NCI-H446 (cell line): ENCODE data around the gene SLC19A1.

Source experiments
- DNase-seq, 2 experiments: peaks; one replicate each; lab custom pipeline; 2025; lab: John Stamatoyannopoulos, UW

The SLC19A1 gene

DNA sequence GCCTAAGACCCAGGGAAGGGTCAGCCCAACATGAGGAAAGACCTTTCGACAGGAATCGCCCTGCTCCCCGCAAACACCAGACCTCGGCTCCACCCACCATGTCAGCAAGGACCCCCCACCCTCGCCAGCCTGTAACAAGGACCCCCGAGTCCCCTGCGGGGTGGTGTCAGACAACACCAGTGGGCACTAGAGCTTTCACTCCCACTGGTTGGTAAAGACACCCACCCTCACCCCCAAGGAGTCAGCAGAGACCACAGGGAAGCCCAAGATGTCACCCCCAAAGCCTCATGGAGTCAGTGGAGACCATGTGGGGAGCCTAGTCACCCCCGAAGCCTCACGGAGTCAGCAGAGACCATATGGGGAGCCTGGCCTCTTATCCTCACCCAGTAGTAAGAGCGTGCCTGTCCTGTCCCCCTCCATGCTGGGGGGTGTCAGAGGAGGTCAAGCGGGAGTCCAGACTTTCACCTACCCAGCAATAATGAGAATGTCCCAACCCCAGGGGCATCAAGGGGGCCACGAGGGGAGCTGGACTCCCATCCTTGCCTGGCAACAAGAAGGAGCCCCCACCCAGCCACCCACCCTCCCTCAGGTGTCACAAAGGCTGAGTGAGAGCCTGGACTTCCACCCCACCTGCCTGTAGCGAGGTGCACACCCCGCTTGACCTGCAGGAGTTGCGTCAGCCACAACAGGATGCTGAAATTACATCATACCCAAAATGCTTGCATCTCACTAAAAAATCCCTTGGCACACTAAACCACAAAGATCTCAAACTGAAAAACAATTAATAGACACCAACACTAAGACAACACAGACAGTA, 24.8 kb downstream of the SLC19A1 start:
- no peak for DNase-seq

DNA sequence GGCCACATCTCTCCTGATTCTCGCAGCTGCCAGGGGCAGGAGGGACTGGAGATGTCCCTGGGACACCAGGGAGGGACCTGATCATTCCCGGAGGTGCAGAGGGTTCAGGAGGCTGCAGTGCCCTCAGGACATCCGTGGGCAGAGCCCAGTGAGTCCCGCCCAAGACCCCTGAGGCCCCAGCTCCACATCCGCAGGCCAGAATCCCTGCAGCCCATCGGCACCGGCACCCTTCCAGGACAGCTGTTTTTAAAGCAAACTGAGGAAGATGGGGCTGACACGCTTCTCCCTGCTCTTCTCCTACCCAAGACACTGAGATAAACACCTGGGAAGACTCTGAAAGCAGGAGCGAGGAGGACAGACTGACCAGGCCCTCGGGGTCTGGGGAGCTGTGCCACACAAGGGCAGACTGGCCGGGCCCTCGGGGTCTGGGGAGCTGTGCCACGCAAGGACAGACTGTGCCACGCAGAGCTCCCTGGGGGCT, 25.5 kb downstream of the SLC19A1 start:
- DNase-seq, result no peak

DNA sequence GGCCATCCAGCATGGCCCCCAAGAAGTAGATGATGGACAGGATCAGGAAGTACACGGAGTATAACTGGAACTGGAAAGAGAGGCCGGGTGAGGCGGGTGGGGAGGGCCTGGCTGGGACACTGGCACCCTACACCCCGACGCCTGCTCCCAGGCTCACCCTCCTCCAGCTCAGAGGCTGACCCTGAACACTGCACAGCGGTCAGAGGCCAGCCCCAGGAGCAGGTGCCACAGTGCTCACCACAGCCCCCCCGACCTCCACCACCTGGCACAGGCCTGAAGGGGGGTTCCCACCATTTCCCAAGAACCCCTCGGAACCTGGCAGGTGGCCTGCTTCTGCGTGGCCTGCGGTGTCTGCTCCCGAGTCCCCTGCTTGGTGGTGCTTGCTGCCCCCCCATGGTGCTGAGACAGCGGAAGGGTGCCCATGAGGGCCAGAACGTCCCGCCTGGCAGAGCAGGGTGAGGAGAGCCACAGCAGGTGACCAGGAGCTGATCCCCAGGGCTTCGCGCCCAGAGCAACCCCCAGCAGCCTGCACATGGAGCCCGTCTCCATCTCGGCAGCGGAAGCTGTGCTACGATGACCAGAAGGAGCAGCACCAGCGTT, 26.1 kb downstream of the SLC19A1 start:
- no peak for DNase-seq

DNA sequence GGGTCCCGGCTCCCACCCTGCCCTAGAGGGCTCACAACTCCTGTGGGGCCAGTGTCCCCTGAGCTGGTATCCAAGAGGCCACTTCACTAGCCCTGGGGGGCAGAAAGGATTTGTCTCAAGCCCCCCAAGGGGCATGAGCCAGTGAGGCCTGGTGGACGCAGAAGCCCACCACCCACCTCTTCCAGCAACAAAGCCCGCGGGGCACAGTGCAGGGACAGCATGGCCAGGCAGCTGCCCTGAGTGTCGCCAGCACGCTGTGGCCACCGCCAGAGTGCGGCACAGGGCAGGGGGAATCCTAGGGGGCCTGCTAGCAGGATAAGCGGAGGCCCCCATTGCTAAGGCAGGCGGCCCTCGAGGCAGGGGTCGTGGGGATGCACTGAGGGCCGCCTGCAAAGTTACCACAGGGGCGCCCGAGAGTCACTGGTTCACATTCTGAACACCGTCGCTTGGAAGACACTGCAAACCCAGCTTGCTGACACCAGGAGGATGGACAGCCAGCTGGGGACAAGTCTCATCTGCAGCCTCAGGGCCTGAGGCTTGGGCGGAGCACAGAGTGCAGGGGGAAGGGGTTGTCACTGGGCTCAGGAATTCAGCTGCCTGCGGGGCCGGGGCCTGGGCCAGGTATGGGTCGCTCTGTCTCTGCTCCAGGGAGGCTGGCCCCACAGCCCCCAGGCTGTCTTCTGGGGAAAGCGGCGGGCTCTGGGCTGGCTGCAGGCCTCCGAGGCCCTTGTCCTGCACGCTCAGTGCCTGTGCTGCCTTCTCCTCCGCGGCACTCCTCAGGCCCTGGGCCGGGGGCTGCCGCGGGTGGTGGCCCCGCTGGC, 26.8 kb downstream of the SLC19A1 start:
- DNase-seq, result no peak

DNA sequence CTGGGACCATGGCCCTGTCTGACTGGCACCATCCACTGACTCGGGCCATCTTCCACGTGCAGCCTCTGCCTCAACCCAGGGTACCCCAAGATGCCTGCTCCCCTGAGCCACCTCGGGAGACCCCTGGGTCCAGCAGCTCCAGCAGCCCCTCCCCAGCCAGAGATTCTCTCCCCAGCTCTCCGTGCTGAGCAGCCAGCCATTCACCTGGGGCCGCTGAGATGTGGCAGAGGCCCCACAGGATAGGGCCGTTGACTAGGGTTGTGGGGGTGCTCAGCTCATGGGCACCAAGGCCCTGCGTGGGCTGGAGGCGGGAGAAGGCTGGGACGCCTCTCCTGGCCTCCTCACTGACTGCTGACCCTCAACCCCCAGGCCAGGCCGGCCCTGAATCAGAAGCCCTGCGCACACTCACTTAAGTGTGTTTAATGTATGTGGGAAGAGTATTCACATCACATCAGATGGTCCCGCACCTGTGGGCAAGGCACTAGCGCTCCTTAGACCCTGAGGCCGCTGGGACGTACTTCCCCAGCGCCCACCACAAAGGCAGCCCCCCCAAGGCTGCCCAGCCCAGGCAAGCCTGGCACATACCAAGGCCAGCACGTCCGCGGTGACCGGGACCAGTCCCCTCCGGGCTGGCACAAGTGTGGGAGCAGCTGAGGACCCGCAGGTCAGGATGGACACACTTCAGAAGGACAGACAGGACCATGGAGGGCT, 27.8 kb downstream of the SLC19A1 start:
- no peak for DNase-seq

DNA sequence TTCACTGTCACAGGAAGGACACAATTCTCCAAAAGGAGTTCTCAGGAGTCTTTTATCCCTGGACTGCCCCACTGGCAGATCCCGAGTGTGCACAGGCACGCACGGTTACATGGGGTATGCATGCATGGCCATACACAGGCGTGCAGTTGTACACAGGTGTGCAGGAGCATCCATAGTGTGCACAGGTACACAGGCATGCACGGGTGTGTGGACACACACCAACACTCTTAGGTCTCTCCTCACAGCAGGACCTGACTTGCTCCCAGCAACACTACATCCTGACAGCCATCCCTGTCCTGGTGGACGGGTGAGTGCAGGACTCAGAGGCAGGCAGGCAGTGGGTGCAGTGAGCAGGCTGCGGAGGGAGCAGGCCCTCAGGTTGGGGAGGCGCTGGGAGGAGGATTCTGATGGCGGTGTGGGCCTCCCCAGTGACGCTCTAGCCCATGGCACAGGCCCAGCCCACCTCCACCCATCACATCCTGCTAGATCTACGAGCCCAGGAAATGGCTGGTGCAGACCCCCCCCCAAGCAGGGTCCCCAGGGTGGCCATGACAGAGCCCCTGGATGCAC, 28.4 kb downstream of the SLC19A1 start:
- no peak for DNase-seq

DNA sequence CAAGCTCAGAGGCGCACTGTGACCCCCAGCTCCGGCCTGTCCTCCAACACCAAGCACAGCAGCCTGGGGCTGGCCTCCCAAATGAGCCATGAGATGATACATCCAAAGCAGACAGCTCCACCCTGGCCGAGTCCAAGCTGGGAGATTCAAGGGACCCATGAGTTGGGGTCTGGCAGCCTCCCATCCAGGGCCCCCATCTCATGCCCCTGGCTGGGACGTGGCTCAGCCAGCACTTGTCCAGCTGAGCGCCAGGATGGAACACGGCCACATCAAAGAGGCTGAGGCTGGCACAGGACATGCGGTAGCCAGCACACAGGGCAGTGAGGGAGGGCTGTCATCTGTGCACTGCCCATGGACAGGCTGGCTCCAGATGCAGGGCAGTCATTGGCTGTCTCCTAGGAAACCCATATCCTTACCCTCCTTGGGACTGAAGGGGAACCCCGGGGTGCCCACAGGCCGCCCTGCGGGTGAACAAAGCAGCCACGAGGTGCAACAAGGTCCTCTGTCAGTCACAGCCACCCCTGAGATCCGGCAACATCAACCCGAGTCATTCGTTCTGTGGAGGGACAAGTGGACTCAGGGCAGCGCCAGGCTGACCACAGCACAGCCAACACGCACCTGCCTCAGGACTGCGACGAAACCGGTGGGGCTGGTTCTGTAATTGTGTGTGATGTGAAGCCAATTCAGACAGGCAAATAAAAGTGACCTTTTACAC, 29.1 kb downstream of the SLC19A1 start:
- DNase-seq, result no peak

DNA sequence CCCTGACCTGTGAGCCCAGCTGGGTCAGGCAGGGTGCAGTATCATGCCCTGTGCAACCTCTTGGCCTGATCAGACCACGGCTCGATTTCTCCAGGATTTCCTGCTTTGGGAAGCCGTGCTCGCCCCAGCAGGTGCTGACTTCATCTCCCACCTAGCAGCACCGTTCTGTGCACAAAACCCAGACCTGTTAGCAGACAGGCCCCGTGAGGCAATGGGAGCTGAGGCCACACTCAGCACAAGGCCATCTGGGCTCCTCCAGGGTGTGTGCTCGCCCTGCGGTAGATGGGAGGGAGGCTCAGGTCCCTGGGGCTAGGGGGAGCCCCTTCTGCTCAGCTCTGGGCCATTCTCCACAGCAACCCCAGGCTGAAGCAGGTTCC, 29.6 kb downstream of the SLC19A1 start:
- DNase-seq, result no peak

DNA sequence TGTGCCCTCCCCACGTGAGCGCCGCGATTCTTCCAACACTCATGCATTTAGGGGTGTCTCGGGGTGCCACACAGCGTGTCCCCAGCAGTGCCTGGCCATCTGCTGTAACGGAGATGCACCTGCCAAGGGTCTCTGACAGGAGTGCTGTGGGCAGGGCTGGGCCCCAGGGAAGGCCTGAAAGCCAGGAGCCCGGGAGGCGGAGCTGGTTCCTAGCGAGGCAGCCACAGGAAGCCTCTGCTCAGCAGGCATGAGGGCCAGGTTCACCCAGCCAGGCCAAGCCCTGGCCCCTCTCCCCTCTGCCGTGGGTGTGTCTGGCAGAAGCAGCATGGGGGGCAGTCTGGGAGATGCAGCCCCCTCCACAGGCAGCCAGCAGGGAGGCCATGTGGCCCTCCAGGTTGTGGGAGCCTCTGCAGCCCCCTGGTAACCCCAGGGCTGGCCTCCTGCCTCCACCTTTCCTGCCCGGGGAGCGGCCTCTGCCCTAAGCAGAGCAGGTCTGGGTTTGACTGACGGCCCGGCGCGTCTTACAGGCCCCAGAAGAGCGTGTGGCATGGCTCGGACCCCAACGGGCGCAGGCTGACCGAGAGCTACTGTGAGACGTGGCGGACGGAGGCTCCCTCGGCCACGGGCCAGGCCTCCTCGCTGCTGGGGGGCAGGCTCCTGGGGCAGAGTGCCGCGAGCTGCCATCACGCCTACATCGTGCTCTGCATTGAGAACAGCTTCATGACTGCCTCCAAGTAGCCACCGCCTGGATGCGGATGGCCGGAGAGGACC, 30.4 kb downstream of the SLC19A1 start:
- no peak for DNase-seq

DNA sequence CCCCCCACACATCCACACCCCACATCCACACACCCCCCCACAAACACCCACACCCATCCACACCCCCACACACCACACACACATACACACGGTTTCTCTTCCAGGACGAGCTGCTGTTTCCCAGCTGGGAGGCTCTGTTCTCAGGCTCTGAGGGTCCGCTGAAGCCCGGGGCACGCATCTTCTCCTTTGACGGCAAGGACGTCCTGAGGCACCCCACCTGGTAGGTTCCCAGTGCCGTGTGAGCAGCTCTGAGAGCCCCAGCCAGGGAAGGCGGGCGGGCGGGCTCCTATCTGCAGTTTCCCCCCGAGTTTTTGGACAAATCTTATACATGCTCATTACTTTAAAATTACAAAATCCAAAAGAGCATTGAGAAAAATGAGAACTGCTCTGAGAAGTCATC, 31.2 kb downstream of the SLC19A1 start:
- no peak for DNase-seq

DNA sequence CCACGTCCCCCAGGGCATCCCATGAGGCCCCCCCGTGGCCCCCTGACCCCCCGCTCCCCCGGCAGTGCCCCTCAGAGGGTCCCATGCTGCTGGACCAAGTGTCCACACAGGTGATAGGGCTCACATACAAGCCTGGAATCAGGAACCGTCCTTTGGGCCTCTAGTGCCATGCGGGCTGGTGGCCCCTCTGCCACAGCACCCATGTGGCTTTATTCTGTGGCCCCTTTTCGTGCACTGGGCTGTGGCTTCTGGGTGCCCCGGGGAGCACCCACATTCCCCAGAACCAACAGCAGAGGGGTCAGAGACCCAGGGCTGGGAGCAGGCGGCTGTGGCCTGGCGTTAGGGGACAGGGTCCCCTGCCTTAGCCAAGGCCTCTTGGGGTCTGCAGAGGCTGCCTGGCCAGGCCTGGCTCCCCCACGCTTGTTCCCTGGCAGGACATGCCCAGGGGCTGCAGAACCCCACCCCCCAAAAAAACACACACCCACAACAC, 31.7 kb downstream of the SLC19A1 start:
- no peak for DNase-seq

DNA sequence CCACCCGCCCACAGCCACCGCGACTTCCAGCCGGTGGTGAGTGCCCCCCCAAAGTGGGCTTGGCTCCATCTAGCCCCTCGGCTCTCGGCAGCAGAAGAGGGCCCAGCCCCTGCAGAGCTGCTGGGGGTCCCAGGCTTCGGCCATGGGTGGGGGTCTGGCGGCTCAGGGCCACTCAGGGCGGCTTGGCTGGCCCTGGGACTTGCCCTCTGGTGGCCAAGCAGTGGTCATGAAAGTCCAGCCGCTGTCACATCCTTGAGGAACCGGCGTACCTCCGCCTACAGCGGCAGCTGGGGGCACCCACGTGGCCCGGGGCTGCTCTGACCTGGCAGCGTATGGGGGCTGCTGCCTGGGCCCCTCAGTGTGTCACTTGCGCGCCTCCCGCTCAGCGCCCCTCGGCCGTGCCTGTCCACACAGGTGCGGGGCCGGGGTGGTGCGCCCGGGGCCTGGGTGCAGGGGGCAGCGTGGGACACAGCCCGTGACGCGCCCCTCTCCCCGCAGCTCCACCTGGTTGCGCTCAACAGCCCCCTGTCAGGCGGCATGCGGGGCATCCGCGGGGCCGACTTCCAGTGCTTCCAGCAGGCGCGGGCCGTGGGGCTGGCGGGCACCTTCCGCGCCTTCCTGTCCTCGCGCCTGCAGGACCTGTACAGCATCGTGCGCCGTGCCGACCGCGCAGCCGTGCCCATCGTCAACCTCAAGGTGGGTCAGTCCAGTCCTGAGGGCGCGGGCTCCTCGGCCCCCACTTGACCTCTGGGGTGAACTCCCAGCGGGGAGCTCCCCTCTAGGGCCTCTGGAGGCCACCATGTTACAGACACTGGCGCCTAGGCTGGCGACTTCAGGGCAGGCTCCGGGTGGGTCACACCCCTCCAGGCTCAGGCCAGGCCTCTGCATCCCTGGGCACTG, 32.4 kb downstream of the SLC19A1 start:
- no peak for DNase-seq

DNA sequence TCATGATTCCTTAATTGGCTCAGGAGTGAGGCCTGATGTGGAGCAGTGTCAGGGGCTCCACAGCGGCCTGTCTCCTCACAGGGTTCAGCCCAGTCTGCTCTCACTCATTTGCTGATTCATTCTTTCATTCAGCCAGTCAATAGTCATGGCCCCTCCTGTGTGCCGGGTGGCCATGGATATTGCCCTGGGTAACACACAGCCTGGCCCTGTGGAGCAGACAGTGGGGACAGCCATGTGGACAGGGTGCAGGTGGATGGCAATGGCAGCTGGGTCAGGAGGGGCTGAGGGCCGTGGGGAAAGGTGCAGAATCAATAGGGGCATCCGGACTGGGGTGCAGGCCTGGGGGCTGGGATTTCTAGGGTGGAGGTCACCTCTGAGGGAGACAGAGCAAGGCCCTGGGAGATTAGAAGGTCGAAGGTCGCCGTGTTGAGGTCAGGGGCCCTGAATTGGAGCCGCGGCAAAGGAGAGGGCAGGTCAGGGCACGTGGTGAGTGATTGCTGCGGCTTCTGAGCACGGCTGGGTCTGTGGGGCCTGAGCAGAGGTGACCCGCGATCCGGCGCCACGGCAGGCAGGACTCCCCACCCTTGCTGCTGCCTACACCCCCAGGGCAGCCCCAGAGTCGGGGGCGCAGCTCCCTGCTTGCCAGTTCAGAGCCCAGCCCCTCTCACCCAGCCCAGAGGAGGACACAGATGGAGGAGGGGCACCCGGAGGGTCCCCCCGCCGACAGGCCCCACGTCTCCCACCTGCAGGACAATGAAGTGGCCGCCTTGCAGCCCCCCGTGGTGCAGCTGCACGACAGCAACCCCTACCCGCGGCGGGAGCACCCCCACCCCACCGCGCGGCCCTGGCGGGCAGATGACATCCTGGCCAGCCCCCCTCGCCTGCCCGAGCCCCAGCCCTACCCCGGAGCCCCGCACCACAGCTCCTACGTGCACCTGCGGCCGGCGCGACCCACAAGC, 33.4 kb downstream of the SLC19A1 start:
- no peak for DNase-seq

DNA sequence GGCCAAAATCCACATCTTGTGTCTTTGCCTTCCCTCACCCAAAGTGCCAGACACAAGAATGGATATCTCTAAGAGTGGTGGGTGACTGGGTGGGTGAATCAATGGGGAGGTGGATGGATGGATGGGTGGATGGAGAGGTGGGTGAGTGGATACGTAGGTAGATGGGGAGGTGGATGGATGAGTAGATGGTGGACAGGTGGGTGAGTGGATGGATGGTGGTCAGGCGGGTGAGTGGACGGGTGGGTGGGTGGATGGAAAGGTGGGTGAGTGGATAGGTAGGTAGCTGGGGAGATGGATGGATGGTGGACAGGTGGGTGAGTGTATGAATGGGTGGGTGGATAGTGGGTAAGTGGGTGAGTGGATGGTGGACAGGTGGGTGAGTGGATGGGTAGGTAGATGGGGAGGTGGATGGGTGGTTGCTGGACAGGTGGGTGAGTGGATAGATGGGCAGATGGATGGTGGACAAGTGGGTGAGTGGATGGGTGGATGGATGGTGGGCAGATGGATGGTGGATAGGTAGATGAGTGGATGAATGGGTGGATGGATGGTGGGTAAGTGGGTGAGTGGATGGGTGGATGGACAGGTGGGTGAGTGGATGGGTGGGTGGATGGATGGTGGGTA, 34.2 kb downstream of the SLC19A1 start:
- no peak for DNase-seq

DNA sequence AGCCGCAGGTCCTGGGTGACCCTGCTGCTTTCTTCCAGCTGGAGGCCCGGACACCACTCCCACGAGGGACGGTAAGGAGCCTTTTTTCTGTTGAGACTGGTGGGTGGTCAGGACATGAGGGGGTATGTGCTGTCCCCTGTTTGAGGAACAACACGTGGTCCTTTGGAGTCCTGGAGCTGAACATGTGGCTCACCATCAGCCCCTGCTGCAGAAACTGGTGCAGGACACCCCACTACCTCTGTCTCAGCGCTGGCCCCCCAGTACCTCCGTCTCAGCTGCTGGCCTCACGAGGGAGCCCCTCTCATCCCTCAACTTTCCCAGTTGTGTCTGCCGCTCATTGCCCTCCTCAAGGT, 34.7 kb downstream of the SLC19A1 start:
- DNase-seq, result no peak

DNA sequence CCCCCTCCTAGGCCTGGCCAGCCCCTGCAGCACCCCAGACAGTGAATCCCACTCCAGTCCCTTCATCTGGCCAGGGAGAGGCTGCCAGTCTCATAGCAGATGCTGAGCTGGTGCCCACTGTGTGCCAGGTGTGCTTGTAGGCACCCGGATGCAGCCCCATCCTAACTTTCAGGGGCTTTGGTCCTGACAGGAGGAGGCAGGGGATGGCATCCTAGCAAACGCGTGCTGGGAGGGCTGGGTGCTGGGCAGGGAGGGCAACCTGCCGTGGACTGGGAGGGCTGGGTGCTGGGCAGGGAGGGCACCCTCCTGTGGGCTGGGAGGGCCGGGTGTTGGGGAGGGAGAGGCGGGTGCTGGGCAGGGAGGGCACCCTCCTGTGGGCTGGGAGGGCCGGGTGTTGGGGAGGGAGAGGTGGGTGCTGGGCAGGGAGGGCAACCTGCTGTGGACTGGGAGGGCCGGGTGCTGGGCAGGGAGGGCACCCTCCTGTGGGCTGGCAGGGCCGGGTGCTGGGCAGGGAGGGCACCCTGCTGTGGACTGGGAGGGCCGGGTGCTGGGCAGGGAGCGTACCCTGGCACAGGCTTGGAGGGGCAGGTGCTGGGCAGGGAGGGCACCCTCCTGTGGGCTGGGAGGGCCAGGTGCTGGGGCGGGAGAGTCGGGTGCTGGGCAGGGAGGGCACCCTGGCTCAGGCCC, 35.3 kb downstream of the SLC19A1 start:
- no peak for DNase-seq

DNA sequence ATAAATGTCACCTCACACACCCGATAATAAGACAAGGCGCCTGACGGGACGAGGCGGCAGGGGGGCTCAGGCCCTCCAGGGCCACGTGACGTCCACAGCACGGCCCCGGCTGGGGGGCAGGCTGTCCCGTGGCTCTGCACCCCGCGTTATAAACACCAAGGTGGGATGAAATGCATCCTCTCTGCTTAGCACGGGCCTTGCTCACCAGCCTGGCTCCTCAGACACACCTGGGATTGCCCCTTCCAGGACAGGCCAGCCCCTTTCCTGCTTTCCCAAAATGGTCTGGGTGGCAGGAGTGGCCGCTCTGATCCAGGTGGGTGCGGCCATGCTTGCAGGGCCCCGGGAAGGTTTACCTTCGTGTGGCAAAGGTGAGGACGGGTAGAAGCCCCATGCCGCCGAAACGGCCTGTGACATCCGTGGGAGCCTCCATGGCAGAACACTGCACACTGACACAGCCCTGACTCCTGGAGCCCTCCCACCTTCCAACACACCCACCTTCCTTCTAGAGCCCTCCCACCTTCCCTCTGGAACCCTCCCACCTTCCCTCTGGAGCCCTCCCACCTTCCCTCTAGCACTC, 35.9 kb downstream of the SLC19A1 start:
- DNase-seq, result no peak
